PC-3 (cell line): ENCODE data around the gene WDR48.

Source experiments
- EZH2 ChIP-seq: fragments of 300-600 bp; sonication (generic); IDR thresholded peaks from one replicate; pipeline ENCODE4 v1.6.1; 2017; ENCODE audit warnings: antibody characterized with exemption, mild to moderate bottlenecking, low read length; ENCODE audit not compliant: unreplicated experiment
- EZH2phosphoT487 ChIP-seq: fragments of 300-600 bp; sonication (generic); IDR thresholded peaks from 2 replicates; pipeline ENCODE4 v1.6.1; 2018; ENCODE audit warnings: mild to moderate bottlenecking, antibody characterized with exemption, low read length, borderline replicate concordance
- TF ChIP-seq, protein P1 (sequence below): fragments of 300-600 bp; sonication (generic); conservative IDR thresholded peaks from 2 replicates; pipeline ENCODE4 v1.5.1; 2017; ENCODE audit warnings: antibody characterized with exemption, low read depth, mild to moderate bottlenecking, low read length

DNA sequence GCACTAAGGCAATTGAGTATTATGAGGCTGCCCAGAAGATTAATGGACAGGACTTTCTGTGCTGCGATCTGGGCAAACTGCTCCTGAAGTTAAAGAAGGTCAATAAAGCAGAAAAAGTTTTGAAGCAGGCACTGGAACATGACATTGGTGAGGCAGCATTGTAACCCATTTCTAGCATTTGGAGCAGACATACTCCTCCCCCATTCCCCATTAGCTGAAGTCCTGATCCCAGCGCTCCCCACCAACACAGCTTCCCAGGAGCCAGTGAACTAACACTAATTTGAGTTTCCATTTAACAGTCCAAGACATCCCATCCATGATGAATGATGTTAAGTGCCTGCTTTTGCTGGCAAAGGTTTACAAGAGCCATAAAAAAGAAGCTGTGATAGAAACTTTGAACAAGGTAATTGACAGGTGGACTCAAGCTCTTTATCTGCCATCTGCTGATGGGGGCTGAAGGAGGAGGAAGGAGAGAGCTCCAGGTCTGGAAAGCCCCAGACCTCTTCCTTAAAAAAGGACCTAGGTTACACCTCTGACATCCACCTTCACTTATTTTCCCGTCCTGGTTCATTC, 79.0 kb downstream of the WDR48 start:
- TF ChIP-seq, protein P1, sequence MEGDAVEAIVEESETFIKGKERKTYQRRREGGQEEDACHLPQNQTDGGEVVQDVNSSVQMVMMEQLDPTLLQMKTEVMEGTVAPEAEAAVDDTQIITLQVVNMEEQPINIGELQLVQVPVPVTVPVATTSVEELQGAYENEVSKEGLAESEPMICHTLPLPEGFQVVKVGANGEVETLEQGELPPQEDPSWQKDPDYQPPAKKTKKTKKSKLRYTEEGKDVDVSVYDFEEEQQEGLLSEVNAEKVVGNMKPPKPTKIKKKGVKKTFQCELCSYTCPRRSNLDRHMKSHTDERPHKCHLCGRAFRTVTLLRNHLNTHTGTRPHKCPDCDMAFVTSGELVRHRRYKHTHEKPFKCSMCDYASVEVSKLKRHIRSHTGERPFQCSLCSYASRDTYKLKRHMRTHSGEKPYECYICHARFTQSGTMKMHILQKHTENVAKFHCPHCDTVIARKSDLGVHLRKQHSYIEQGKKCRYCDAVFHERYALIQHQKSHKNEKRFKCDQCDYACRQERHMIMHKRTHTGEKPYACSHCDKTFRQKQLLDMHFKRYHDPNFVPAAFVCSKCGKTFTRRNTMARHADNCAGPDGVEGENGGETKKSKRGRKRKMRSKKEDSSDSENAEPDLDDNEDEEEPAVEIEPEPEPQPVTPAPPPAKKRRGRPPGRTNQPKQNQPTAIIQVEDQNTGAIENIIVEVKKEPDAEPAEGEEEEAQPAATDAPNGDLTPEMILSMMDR = no peak
- TF ChIP-seq EZH2 (no peak), EZH2phosphoT487 (no peak)
